DOHH2 (cell line): ENCODE data around the gene EIF2S2.

ENCODE experiments used
- H3F3A ChIP-seq: fragments of 200-600 bp; sonication (generic), shearing (Covaris generic); 2 replicates; pipeline ENCODE4 v1.6.0; 2016; ENCODE audit warnings: antibody characterized with exemption, mild to moderate bottlenecking; ENCODE audit not compliant: control insufficient read depth, insufficient read depth
- H3K27ac ChIP-seq: fragments of 200-600 bp; sonication (generic); 2 replicates; pipeline ENCODE4 v1.5.1; 2014; ENCODE audit warnings: low read depth, mild to moderate bottlenecking, low read length, moderate library complexity
- H3K27me3 ChIP-seq: fragments of 200-600 bp; sonication (generic); 2 replicates; pipeline ENCODE4 v1.6.1; 2014; ENCODE audit warnings: mild to moderate bottlenecking, low read length, mixed read lengths; ENCODE audit not compliant: control insufficient read depth
- H3K36me3 ChIP-seq: fragments of 200-600 bp; sonication (generic); 2 replicates; pipeline ENCODE4 v1.6.1; 2014; ENCODE audit warnings: mild to moderate bottlenecking, low read length, moderate library complexity, mixed read lengths; ENCODE audit not compliant: control insufficient read depth
- H3K4me1 ChIP-seq: fragments of 200-600 bp; sonication (generic); 2 replicates; pipeline ENCODE4 v1.6.1; 2014; ENCODE audit warnings: mild to moderate bottlenecking, low read length, mixed read lengths; ENCODE audit not compliant: control insufficient read depth
- H3K4me2 ChIP-seq: fragments of 200-600 bp; sonication (generic); 2 replicates; pipeline ENCODE4 v1.6.0; 2014; ENCODE audit warnings: mild to moderate bottlenecking, low read length, moderate library complexity
- H3K4me3 ChIP-seq: fragments of 200-600 bp; sonication (generic); 2 replicates; pipeline ENCODE4 v1.5.1; 2014; ENCODE audit warnings: mild to moderate bottlenecking, low read length, mixed read lengths
- H3K79me2 ChIP-seq: fragments of 200-600 bp; sonication (generic); 2 replicates; pipeline ENCODE4 v1.6.1; 2014; ENCODE audit warnings: mild to moderate bottlenecking, low read length, mixed read lengths; ENCODE audit not compliant: control insufficient read depth
- H3K9me2 ChIP-seq: fragments of 200-600 bp; sonication (generic); replicated peaks from 2 replicates; pipeline ENCODE4 v1.6.1; 2014; ENCODE audit warnings: mild to moderate bottlenecking, low read length, mixed read lengths; ENCODE audit not compliant: control insufficient read depth
- H3K9me3 ChIP-seq: fragments of 200-600 bp; sonication (generic); 2 replicates; pipeline ENCODE4 v1.6.1; 2014; ENCODE audit warnings: antibody characterized with exemption, low read length, mixed read lengths; ENCODE audit not compliant: control insufficient read depth, insufficient read depth
- H4K20me1 ChIP-seq: fragments of 200-600 bp; sonication (generic); 2 replicates; pipeline ENCODE4 v1.6.0; 2014; ENCODE audit warnings: low read depth, mild to moderate bottlenecking, antibody characterized with exemption, low read length, moderate library complexity; ENCODE audit not compliant: control insufficient read depth, insufficient read depth
- CTCF ChIP-seq: fragments of 200-600 bp; sonication (generic); IDR thresholded peaks from one replicate; pipeline ENCODE4 v1.5.1; 2014; ENCODE audit warnings: antibody characterized with exemption, mild to moderate bottlenecking, low read depth, low read length; ENCODE audit not compliant: poor library complexity, severe bottlenecking
- EZH2phosphoT487 ChIP-seq: fragments of 200-600 bp; sonication (generic); IDR thresholded peaks from 2 replicates; pipeline ENCODE4 v1.6.1; 2017; ENCODE audit warnings: borderline replicate concordance, mild to moderate bottlenecking, antibody characterized with exemption, low read length, moderate library complexity, mixed read lengths

The EIF2S2 gene

DNA sequence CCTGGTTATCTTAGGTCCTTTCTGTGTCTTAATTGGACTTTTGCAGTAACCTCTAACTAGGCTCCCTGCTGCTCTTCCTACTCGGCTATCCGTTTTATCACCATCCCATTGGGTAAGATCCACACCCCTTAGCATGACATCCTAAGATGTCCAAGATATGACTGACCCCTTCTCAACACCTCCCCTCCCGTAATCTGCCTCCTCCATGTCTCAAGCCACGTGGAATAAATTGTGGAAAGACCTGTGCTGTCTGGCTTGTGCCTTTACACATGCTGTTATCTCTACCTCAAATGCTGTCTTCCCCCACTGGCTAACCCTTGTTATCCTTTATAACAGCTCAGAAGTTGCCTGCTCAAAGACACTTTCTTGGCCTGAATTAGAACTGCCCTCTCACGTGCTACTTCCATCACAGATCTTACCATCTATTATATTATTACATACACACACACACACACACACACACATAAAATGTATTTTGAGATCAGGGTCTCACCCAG, 26.5 kb downstream of the EIF2S2 start:
- Histone ChIP-seq H3K9me3 (no peaks in the 10 kb centered on the region), H3K4me1 (peaks cover 18% of the 10 kb centered on the region), H3F3A (peaks cover 46% of the 10 kb centered on the region), H3K79me2 (peaks cover 28% of the 10 kb centered on the region), H3K4me2 (no peak overlapping the region), H3K4me3 (no peak overlapping the region), H3K27ac (no peak overlapping the region), H3K27me3 (no peaks in the 10 kb centered on the region), H3K9me2 (no peaks in the 10 kb centered on the region), H3K36me3 (peaks cover 93% of the 10 kb centered on the region), H4K20me1 (peaks cover 8% of the 10 kb centered on the region)
- no peak for TF ChIP-seq EZH2phosphoT487
- no peak for TF ChIP-seq CTCF

DNA sequence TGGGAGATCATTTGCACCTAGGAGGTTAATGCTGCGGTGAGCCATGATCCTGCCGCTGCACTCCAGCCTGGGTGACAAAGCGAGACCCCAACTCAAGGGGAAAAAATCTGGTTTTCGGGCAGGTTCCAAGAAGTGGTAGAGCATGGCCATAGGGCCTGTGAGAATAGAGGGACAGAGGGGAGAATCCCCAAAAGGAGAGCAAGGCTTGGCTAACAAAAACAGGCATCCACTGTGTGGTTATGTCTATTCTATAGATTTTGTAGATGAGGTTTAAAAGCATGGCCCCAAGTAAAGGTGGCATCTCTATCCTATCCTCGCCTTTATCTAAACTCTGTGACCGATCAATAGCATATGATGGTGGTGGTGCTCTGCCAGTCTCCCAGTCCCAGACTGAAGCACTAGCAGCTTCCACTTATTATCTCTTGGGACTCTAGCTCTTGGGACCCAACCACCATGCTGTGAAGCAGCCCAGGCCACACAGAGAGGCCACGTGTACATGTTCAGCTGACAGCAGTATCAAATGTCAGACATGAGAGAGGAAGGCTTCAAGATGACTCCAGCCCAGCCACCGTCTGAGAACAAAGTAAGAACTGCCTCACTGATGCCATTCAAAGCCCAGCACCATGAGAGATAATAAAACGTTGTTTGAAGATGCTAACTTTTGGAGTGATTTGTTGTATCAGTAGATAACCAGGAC, 27.7 kb downstream of the EIF2S2 start:
- TF ChIP-seq CTCF (no peak), EZH2phosphoT487 (no peak)
- Histone ChIP-seq H3K27me3 (no peaks in the 10 kb centered on the region), H3K4me1 (peaks cover 18% of the 10 kb centered on the region), H3K9me3 (no peaks in the 10 kb centered on the region), H3K27ac (peak overlapping the region; percentile 47), H3K9me2 (no peaks in the 10 kb centered on the region), H3F3A (peaks cover 40% of the 10 kb centered on the region), H3K4me2 (peak overlapping the region; percentile 33; the same call in 1 of the 2 replicates), H3K4me3 (no peak overlapping the region), H3K79me2 (peaks cover 23% of the 10 kb centered on the region), H4K20me1 (peaks cover 8% of the 10 kb centered on the region), H3K36me3 (peaks cover 93% of the 10 kb centered on the region)

DNA sequence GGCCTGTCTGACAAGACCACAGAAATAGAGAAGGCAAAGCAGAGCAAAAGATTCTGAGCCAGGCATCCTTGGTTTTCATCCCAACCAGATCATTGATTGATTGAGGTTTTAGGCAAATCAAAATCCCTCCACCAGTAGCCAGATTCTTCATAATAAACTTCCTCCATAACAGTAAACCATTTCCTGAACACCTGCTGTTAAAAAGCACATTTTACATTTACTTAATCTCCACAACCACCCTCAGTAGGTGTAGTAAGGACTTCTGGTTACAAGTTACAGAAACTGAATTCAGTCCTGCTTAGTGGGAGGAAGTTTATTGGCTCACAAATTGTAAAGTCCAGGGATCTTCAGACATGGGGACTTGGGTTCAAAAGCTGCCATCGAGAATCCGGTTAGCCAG, 28.3 kb downstream of the EIF2S2 start:
- Histone ChIP-seq H3K4me3 (no peak overlapping the region), H3K27ac (peak overlapping the region; percentile 47)

More for the DNA sequence above, 28.3 kb downstream of the EIF2S2 start:
- Histone ChIP-seq H3F3A (peaks cover 34% of the 10 kb centered on the region), H3K4me1 (peaks cover 18% of the 10 kb centered on the region), H3K9me2 (no peaks in the 10 kb centered on the region), H3K36me3 (peaks cover 92% of the 10 kb centered on the region), H3K9me3 (no peaks in the 10 kb centered on the region), H3K79me2 (peaks cover 21% of the 10 kb centered on the region), H3K4me2 (peak overlapping the region; percentile 33), H4K20me1 (peaks cover 8% of the 10 kb centered on the region), H3K27me3 (no peaks in the 10 kb centered on the region)
- TF ChIP-seq EZH2phosphoT487 (no peak), CTCF (no peak)
